HG03565 (cell line): ENCODE data around the gene FGF8.

Experiments
- ATAC-seq: cut with Tn5 transposase; IDR thresholded peaks from one replicate; pipeline ENCODE4 v1.9.1; 2021; ENCODE audit warnings: mild to moderate bottlenecking, moderate library complexity; ENCODE audit not compliant: unreplicated experiment

Gene FGF8

DNA sequence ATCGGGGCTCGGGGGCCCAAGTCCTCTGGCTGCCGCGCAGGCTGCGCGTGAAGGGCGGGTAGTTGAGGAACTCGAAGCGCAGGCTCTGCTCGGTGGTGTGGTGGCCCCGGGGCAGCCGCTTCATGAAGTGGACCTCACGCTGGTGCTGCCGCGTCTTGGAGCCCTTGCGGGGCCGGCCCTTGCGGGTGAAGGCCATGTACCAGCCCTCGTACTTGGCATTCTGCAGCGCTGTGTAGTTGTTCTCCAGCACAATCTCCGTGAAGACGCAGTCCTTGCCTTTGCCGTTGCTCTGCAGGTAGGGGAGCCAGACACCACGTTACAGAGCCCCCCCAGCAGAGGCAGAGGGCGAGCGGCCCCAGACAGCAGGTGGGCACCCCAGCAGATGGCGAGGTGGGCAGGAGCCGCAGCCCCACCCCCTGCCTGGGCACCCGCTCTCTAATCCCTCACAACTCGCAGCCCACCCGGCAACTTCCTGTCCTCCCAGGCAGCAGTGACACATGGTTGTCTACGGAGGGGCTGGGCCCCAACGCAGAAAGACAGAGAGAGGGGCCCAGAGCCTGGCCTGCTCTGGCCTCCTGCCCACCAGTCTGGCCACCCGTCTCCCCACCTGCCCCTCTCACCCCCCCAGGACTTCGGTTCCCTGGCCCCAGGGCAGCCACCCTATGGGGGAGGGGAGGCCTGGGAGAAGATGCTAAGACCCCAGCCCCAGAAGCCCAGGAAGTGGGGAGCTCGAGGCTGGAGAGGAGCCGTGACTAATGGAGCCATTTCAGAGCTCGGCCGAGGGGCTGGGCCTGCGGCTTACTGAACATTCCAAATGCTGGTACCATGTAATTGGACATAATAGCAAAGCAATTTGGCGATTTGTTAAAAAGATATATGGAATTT is 5.3 kb downstream of the FGF8 start:
- no peak for ATAC-seq

DNA sequence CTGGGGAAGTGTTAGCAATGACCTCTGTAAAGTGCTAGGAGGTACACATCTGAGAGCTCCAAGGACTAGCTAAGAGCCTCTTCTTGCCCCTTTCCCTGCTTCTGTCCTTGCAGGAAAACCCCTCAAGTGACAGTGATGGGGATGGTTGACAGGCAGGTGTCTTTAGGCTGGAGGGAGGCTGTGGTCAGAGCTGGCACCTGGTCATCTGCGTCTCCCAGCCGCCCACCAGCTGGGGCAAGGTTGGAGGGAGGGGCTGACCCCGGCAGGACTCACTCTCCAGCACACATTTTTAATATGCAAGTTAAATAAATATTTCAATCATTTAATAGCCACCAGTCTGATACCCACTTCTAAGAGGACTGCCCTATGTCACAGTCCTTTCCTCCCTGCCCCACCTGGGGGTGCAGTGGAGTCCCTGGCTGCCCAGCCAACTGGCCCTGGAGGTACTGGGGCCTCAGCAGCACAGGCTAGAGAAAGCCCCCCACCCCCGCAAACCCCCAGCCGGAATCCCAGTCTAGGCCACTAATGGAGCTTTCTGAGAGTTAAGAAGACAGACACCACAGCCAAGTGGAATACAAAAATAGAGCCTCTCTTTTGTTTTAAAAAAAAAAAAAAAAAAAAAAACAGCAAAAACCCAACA is 6.3 kb downstream of the FGF8 start:
- no peak for ATAC-seq

- ATAC-seq: no peak
Measured at GRCh38 chr10:101768791-101769170, 7.1 kb downstream of the FGF8 start.

DNA sequence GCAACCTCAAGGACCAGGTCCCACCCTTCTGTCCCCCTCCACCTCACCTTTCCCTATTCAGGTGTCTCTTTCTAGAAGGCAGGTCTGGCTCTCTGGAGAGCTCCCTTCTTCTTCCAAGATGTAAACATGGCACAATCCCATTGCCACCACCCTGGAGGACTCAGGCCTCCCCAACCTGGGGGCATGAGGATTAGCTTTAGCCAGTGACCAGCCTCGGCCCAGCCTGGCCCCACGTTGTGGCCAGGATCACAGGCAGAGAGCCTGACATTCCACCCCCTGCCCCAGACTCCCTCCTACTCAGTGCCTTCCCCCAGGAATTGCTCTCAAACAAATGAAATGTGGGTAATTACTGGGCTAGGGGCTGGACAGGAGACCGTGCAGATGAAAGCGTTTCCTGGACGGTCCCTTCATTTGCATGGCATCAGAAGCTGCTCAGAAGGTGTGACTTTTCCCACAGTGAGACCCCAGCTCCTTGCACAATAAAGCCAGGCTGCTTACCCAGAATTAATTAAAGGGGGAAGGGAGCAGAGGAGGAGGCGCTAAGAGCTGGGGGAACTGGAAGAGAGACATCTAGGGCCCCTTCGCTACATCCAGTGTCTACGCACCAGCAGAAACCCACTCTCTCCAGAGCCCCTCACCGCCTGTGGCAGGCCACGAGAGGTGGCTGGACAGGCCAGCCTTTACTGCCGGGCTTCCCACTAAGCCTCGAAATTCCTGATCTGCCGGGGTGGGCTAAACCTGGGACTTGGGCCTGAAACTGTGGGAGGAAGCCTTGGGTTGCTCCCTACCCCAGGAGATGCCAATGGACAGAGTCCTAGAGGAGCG is 7.7 kb downstream of the FGF8 start:
- ATAC-seq: no peak

DNA sequence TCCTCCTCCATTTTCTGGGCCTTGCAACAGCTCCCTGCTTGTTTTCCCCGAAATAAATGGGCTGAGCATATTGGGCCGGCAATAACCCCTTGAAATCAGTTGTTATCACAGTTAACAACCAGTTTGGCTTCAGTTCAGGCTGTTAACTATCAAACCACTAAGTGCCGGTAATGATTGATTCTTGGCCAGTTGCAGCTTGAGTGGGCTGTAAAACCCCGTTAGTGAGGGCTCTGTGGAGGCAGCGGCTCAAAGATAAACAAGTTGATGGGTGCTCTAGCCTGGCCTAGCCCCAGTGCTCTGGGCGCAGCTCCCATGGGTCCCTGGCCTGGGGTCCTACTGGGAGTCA is 8.3 kb downstream of the FGF8 start:
- ATAC-seq: no peak

DNA sequence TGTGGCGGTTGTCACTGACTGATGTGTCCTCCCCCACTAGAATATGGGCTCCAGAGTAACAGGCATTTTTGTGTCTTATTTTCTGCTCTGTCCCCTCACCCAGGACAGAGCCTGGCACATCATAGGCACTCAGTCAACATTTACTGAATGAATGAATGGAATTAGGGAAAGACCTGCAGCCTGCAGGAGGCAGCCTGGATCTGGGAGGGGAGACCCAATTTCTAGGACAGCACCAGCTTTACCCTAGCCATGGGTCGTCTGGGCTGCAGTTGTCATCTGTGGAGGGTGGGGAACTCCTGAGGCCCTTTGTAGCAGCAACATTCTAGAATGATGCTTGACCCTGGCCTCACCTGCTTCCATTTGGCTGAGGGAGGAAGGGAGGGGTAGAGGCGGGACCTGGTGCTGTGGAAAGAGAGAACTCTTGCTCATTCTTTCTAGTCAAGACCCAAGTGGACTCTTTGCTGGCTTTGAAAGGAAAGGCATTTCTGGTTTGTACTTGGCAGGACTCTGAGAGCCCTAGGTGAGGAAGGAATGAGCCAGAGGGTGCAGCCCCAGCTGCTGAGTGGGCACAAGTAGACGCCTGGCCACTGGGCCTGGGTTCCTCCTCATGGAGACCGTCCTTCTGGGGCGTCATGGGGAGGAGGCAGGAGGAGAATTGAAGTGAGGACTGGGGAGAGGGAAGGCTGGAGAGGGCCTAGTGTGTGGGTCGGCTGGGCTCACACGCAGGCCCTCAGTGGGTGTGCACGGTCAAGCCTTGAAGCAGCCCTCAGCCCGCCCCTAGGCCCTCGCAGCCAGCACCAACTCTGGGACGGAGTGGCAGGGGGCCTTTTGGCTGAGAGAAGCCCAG is 8.9 kb downstream of the FGF8 start:
- ATAC-seq: no peak

DNA sequence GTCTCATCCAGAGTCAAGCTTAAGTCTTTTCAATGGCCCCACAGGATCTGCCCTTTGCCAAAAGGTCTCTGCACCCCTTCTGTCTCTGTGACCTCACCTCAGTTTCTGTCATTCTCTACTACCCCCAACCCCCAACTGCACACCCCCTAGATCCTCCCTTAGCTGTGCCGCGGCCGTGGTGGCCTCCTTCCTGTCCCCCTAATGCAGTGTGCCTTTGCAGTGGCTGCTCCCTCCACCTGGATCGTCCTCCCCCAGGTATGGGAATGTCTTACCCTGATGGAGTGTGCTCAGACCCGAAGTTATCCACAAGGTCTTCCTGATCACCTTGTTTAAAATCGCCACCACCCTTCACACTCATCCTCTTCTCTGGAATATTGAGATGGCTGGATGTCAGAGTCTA is 9.6 kb downstream of the FGF8 start:
- no peak for ATAC-seq

DNA sequence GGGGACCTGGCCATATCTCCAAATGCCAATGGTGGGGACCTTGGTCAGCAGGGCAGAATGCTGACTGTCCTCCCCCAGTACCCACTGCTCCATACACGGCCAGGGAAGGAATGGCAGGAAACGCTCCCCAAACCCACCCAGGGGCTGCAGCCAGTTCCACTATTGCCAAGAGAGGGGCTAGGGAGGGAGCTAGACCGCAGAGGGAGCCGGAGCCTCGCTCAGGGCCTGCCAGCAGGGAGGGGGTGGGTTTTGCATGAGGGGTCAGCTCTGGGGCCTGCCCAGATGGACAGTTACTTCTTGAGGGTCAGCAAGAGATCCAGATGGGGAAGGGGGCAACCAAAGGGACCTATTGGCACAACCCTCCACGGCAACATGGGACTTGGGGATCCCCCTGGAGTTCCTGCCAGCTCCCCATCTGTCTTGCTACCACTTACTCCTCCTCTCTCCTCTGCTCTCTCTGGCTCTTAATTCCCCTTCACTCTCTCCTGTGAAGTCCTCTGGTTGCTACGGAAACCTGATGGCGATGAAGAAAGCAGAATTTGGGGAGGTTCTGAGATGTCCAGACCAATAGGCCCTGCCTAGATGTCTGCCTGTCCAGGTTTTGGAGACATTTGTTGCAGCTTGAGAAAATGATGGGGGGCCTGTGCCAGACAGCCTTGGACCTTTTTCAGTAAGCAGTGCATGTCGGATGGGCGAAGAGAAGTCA is 12.6 kb downstream of the FGF8 start:
- ATAC-seq: no peak

- ATAC-seq: no peak
Measured at GRCh38 chr10:101762736-101763135, 13.2 kb downstream of the FGF8 start.

- ATAC-seq: no peak
Measured at GRCh38 chr10:101761226-101761625, 14.7 kb downstream of the FGF8 start.

DNA sequence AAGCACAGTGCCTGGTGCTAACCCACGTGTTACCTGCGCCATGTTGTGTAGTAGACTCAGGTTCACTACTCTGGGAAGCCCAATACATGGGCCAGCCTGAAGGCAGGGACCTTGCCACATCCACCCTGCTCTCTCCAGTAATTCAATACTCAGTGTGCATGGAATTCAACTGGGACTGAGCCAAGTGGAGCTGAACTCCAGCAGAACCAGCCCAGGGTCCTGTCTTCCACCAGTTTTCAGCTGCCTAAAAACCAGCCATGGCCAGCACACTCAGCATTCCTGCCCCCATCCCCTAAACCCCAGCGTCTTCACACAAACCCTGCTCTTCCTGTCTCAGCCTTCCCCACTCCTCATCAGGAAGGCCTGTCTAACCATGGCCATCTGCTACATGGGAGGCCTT is 15.4 kb downstream of the FGF8 start:
- ATAC-seq: no peak

- ATAC-seq: no peak
Measured at GRCh38 chr10:101759309-101760247, 16.3 kb downstream of the FGF8 start.

GRCh38 chr10:101758858-101759257 is 17.1 kb downstream of the FGF8 start:
- no peak for ATAC-seq

DNA sequence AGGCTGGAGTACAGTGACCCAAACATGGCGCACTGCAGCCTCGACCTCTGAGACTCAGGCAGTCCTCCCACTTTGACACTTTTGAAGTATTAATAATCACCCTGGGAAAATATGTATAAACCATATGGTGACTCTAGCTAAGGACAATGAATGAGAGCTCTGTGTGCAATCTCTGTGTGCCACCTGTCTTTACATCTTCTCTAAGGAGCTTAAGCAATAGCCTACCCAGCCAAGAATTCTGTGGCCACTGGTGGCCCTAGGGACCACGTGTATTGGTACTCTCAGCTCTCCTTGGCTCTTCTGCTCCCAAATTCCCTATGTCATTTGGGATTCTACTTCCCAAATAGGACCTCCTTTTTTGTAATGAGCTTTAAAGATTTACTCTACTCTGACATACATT is 23.7 kb downstream of the FGF8 start:
- ATAC-seq: no peak

- ATAC-seq: no peak
Measured at GRCh38 chr10:101749047-101750016, 26.6 kb downstream of the FGF8 start.

DNA sequence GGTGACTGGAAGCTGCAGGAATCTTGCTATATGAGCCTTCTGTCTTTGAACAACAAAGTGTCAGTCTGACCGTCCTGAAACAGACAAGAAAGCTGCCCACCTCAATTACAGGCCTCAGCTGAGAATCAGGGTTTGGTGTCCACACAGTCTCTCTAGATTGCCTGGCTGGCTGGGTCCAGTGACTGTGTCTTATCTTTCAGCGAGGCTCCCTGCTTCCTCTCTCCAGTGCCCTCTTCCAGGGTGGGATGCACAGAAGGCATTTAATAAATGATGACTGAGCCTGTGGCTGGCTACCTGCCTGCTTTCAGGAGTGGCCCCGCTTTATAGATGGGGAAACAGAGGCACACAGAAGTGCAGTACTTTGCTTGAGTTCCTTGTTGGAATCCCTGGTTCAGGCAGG is 27.4 kb downstream of the FGF8 start:
- ATAC-seq: no peak

- ATAC-seq: no peak
Measured at GRCh38 chr10:101745074-101745696, 30.7 kb downstream of the FGF8 start.

DNA sequence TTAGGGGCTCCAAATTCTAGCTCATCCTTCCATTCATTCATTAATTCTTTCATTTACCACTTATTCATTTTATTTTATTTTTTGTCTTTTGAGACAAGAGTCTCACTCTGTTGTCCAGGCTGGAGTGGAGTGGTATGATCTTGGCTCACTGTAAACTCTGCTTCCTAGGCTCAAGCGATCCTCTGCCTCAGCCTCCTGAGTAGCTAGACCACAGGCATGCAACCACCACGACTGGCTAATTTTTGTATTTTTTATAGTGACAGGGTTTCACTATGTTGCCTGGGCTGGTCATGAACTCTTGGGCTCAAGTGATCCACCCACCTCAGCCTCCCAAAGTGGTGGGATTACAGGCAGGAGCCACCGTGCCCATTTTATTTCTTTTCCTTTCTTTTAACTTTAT is 31.6 kb downstream of the FGF8 start:
- ATAC-seq: no peak
